Chondrocyte (in vitro differentiated cells): ENCODE measurements around the gene MTR. TPM values are rescaled to one million over a fixed set of nuclear protein-coding genes. Genes with fewer than 3 reads are reported as not detected.
"Not testable (repeated sequence)": the region's sequence is repeated elsewhere in the genome, so short reads cannot be mapped to it uniquely, and the experiment has no call there.

ENCODE experiments used
- DNase-seq: peaks from one replicate; pipeline ENCODE4 v3.0.0; 2021; ENCODE audit warnings: mixed read lengths, low spot score
- H3K27ac Mint-ChIP-seq: one replicate; pipeline ENCODE4 v1.8.0; 2021; ENCODE audit warnings: mild to moderate bottlenecking, moderate library complexity, mixed read lengths; ENCODE audit not compliant: unreplicated experiment
- H3K27me3 Mint-ChIP-seq: 2 replicates; pipeline ENCODE4 v1.8.0; 2021; ENCODE audit warnings: low read depth, mixed read lengths
- H3K36me3 Mint-ChIP-seq: 2 replicates; pipeline ENCODE4 v1.8.0; 2021; ENCODE audit warnings: low read depth, mixed read lengths
- H3K4me1 Mint-ChIP-seq: 2 replicates; pipeline ENCODE4 v1.8.0; 2021; ENCODE audit warnings: low read depth, mild to moderate bottlenecking, mixed read lengths
- H3K4me3 Mint-ChIP-seq: one replicate; pipeline ENCODE4 v1.8.0; 2021; ENCODE audit warnings: mild to moderate bottlenecking, moderate library complexity, mixed read lengths; ENCODE audit not compliant: unreplicated experiment
- H3K9me3 Mint-ChIP-seq: 2 replicates; pipeline ENCODE4 v1.8.0; 2021; ENCODE audit warnings: low read depth, mixed read lengths
- total RNA-seq: library from RNA; stranded (reverse); gene quantifications from 3 replicates; pipeline ENCODE4 v1.2.1, GENCODE V29; 2021
- TF ChIP-seq, protein P1 (sequence below): fragments of 200-600 bp; sonication (generic); IDR thresholded peaks from 2 replicates; pipeline ENCODE4 v1.5.0; 2021; ENCODE audit warnings: antibody characterized with exemption, mild to moderate bottlenecking, moderate library complexity

Gene MTR
- total RNA-seq, 1 donor from 2014 or later, result 39.1 TPM

DNA sequence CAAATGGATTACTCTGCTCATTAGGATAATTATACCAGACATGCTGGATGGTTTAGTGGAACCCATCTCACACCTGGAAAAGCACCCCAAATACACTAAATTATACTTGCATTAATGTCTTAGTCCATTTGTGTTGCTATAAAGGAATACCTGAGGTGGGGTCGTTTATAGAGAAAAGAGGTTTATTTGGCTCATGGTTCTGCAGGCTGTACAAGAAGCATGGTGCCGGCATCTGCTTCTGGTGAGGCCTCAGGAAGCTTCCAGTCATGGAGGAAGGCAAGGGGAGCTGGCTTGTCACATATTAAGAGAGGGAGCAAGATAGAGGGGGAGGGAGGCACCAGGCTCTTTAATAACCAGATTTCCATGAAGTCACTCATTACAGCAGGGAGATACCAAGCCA lies 113.6 kb downstream of the MTR start:
- TF ChIP-seq, protein P1, sequence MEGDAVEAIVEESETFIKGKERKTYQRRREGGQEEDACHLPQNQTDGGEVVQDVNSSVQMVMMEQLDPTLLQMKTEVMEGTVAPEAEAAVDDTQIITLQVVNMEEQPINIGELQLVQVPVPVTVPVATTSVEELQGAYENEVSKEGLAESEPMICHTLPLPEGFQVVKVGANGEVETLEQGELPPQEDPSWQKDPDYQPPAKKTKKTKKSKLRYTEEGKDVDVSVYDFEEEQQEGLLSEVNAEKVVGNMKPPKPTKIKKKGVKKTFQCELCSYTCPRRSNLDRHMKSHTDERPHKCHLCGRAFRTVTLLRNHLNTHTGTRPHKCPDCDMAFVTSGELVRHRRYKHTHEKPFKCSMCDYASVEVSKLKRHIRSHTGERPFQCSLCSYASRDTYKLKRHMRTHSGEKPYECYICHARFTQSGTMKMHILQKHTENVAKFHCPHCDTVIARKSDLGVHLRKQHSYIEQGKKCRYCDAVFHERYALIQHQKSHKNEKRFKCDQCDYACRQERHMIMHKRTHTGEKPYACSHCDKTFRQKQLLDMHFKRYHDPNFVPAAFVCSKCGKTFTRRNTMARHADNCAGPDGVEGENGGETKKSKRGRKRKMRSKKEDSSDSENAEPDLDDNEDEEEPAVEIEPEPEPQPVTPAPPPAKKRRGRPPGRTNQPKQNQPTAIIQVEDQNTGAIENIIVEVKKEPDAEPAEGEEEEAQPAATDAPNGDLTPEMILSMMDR, result no peak
- Mint-ChIP-seq H3K27ac (no peak overlapping the region), H3K9me3 (peaks cover 23% of the 10 kb centered on the region), H3K4me3 (no peak overlapping the region), H3K36me3 (peaks cover 7% of the 10 kb centered on the region), H3K4me1 (no peaks in the 10 kb centered on the region), H3K27me3 (no peaks in the 10 kb centered on the region)
- DNase-seq, result no peak

DNA sequence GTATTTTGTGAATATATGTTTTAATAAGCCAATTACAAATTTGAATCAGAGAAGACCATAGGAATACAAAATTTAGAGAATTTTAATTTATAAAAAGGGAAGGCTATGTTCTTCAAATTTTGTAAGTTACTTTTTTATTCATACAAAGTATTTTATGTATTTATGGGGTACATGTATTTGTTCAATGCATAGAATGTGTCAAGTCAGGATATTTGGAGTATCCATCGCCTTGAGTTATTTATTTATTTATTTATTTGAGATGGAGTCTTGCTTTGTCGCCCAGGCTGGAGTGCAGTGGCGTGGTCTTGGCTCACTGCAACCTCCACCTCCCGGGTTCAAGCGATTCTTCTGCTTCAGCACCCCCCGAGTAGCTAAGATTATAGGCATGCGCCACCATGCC lies 116.0 kb downstream of the MTR start:
- not testable (repeated sequence) for H3K27me3 Mint-ChIP-seq, H3K4me1 Mint-ChIP-seq, H3K27ac Mint-ChIP-seq, H3K4me3 Mint-ChIP-seq, DNase-seq, H3K36me3 Mint-ChIP-seq
- peaks cover 30% of the 10 kb centered on the region for H3K9me3 Mint-ChIP-seq

DNA sequence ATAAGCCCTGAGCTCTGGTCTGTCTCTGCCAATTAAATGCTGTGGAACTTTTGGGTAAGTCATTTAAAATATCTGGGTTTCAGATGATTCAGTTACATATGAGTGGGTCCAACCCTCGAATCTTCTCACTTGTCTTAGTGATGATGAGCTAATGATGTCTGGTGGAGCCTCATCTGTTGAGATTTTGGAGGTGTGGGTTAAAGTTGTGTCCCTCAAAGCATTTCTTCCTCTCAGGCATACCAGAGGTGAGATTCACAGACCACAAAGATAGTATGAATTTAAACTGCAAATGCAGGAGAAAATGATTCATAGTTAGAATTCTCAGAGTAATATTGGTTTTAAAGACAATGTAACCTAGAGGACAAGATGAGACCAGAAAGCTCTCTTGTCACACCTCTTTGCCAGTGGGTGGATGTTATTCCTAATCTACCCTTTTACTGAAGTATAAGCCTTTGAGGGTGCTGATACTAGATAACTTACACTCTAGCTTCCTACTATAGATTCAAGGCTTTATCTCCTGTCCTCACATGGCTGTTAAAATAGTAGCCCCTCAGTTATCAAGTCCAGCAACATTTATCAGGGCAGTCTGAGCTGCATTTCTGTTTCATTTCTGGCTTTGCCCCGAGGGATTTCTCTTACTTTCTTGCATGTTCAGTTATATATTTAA lies 118.4 kb downstream of the MTR start:
- TF ChIP-seq, protein P1, result no peak
- H3K36me3 Mint-ChIP-seq, result peaks cover 13% of the 10 kb centered on the region
- DNase-seq, result no peak
- H3K9me3 Mint-ChIP-seq, result peaks cover 36% of the 10 kb centered on the region
- H3K27ac Mint-ChIP-seq, result no peak overlapping the region
- H3K4me1 Mint-ChIP-seq, result peaks cover 4% of the 10 kb centered on the region
- no peaks in the 10 kb centered on the region for H3K27me3 Mint-ChIP-seq
- H3K4me3 Mint-ChIP-seq, result no peak overlapping the region

DNA sequence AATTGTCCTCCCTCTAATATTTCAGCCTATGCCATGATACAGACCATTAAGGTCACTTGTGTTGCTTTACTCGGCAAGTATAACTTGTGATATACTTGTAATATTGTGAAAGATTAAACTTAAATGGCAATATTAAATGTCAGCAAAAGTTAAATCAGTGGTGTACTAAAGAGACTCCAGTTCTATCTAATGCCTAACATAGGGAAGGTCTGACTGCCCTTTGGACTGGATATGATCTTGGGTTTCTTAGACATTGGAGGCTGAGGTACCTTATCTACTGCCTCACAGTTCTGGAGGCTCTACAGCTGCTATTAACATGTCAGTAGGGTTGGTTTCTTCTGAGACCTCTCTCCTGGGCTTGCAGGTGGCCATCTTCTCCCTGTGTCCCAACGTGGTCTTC lies 119.3 kb downstream of the MTR start:
- Mint-ChIP-seq H3K4me1 (peaks cover 4% of the 10 kb centered on the region), H3K4me3 (no peak overlapping the region), H3K27ac (no peak overlapping the region), H3K36me3 (peaks cover 13% of the 10 kb centered on the region), H3K27me3 (no peaks in the 10 kb centered on the region), H3K9me3 (peaks cover 36% of the 10 kb centered on the region)
- TF ChIP-seq, protein P1, result no peak
- no peak for DNase-seq

DNA sequence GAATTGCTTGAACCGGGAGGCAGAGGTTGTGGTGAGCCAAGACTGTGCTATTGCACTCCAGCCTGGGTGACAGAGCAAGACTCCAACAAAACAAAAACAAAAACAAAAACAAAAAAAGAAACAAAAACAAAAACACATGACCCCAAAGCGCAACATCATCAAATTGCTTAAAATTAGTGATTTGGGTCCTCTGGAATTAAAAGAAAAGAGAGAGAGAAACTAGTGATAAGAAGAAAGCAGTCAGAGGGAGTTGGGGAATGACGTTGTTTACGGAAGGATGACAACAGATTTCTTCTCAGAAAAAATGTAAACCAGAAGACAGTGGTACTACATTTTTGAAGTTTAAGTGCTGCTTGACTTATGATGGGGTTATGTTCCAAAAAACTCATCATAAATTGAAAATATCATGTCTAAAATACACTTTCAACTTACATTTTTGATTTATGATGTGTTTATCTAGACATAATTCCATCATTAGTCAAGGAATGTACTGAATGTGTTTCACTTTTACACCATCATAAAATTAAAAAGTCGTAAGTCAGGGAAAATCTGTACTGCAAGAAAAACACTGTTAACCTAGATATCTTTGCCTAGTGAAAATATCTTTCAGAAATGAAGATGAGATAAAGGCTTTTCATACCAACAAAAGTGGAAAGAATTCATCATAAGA lies 121.2 kb downstream of the MTR start:
- H3K9me3 Mint-ChIP-seq, result peaks cover 31% of the 10 kb centered on the region
- no peak for DNase-seq
- H3K27me3 Mint-ChIP-seq, result no peaks in the 10 kb centered on the region
- TF ChIP-seq, protein P1, result no peak
- H3K27ac Mint-ChIP-seq, result peak overlapping the region; percentile 41
- peaks cover 13% of the 10 kb centered on the region for H3K36me3 Mint-ChIP-seq
- no peak overlapping the region for H3K4me3 Mint-ChIP-seq
- peaks cover 9% of the 10 kb centered on the region for H3K4me1 Mint-ChIP-seq

DNA sequence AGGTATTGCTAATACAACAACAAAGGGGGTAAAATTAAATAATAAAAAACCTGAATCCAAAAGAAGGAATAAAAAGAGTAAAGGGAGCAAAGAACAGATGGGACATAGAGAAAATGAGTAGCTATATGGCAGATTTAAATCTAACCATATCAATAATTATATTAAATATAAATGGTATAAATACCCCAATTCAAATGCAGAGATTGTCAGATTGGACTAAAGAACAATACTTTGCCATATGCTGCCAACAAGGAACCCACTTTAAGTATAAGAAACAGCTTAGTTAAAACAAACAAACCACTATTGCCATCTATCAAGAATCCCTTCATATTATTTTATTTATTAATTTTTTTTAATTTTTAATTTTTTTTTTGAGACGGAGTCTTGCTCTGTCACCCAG lies 122.4 kb downstream of the MTR start:
- Mint-ChIP-seq H3K27ac (no peak overlapping the region), H3K9me3 (peaks cover 31% of the 10 kb centered on the region), H3K4me3 (no peak overlapping the region), H3K4me1 (peaks cover 9% of the 10 kb centered on the region), H3K27me3 (no peaks in the 10 kb centered on the region), H3K36me3 (peaks cover 13% of the 10 kb centered on the region)
- TF ChIP-seq, protein P1, result no peak
- DNase-seq, result no peak
